NCI-H187 (cell line): ENCODE results near the gene EVX1.

Source experiments
- DNase-seq, 2 experiments: peaks; one replicate each; lab custom pipeline; 2025; lab: John Stamatoyannopoulos, UW

Gene EVX1

DNA sequence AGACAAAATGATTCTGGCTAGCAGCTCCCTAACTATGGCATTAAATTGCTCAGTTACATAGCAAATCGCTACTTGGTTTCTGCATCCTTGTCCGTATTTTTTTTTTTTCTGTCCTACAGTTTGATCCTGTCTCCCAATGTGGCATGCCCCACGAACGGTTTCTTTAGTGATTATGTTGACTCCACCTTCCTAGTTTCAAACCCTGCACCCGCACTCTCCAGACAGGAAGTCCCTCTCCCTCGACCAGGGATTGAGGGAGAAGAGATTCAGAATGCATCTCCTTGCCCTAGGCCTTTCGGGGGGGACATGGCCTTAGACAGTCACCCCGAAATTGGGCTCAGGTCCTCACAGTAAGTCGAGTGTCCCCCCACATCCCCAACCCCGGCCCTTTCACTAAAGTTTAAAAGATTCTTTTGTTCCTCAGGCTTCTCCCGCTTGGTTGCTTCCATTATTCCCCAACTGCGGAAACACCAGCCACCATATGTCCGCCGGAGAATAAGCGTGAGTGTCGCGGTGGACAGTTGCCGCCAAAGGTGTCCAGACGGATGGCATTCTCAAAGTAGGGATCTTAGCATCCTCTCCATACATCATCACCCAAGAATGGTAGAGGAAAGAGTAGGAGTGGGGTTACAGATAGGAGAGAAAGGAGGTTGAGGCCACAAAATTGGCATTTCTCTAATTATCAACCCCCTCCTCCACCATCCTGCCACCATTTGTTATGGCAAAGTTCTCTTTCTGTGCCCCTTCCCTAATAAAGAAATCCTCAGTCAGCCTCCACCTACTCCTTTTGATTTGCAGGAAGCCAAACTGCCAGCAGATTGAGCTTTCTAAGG lies 7.3 kb downstream of the EVX1 start:
- no peak for DNase-seq

DNA sequence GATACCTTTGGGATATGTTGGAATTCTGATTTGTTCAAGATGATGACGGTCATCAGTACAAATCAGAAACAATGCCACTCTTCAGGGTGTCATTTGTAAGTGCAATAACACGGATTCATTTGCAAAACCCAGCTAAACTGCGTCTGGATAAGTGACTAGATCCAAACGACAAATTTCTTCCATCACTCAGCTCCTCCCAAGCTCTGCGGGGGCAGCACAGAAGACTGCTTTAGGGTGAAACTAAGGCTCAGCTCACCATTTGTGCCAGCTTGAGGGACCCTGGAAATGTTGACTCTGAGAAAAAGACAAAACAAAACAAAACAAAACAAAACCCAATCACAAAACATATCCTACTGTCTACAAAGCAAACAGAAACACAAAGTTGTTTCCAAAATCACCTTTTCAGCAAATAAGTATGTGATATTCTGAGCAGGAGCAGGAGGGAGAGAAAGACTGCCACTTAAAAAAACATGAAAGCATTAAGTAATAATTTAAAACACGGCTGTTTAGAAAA lies 8.0 kb downstream of the EVX1 start:
- DNase-seq = no peak

DNA sequence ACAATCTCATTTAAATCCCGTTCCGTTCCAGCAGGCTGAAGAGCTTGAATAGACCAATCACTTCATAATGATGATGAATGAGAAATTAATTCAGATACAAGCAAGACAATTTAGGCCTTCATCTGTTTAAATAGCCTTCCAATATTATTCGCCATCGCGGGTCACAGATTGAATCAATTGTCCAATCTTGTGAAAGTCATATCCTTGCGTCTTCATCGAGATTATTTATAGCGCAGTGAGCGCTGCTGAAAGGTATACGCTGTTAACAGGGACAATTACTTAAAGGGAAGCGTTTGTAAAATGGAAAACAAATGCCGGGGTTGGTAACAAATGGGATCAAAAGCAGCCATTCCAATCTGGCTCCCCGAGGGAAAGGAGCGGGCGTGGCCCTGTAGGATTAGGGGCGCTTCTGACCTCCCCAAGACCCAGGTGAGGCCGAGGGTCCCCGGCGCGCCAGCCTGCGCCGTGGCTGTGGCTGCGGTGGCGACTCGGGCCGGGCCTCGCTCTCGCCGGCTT lies 8.6 kb downstream of the EVX1 start:
- DNase-seq = no peak

DNA sequence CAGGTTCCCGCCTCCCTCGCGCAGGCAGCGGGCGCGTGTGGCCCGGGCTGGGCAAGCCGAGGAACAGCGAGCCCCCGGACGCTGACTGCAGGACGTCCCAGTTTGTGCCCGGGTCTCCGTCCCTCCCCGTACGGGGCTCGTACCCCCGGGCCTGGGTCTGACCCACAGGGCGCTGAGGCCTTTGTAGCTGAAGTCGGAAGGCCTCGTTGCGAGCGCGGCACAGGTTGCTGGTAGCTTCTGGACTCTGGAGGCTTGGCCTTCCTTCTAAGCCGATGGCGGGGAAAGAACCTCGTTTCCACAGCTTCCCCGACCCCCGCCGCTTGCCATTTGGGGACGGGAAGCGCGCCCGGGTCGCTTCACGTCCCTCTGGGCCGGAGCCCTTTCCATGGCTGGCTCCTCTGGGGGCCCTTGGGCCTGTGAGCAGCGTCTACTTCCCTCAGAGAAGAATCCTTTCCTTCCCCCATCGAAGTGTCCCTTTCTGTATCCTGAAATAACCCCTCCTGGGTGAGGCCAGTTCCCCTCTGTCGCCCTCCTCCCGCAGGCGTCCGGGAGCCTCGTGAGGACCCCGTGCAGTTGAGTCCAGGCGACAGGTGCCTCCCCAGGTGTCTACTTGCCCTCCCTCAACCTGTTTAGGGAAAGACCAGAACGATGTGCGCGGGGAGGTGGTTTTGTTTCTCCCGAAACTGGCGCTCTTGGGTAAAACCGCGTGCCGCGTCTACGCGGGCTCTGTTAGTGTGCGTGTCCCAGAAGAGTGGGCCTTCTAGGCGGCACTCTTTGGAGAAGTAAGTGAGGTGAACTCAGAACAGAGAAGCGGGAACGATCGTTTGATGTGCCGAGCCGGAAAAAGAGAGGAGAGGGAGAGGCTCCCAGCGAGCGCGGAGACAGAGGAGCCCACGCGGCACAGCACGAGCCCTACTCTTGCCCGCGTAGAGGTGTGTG lies 9.3 kb downstream of the EVX1 start:
- DNase-seq = no peak

DNA sequence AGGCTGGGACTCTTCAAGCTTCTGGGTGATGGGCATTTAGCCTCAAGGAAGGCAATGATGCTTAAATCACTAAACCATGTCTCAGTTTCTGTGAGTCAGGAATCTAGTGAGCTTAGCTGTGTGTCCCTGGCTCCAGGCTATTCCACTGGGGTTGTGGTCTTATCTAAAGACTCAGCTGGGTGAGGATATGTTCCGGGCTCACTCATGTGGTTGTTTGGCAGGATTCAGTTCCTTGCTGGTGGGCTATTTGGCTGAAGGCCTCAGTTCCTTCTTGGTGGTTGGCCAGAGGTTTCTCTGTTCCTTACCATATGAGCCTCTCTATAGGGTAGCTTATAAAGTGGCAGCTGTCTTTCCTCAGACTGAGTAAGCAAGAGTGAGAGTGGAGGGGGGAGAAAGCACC lies 12.0 kb downstream of the EVX1 start:
- DNase-seq = no peak

DNA sequence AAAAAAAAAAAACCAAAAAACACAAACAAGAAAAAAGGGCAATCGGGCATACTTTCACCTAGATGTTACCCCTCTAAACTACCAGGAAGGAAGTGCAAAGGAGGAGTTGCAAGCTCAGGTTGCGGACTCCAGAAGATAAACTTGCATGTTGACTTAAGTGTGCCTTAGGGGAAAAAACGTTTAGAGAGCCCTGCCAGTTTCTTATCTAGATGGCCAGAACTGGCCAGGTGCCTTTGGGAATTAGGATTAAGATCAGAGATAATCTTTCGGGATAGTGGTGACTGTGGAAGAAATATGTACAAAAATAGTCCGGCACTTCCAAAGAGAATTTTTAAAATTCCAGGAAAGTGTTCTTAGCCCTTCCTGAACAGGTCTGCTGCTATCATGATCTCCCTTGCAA lies 17.6 kb downstream of the EVX1 start:
- DNase-seq = no peak

DNA sequence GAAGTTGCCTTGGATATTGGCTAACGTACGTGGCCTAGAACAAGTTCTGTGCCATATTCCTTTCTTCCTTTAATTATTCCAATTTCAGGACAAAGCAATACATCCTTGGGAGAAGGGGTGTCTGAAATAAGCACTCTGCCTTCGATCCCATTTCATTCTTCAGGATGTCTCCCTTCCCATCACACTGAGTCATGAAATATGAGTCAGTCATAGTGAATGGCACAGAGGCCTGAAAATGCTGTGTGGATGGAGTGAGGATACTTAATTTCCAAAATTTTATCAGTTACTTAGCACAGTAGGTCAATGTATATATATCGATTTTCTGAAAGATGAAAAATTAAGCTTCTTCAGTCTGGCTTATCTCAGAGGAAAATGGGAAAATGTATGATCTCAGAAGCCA lies 19.5 kb downstream of the EVX1 start:
- no peak for DNase-seq

DNA sequence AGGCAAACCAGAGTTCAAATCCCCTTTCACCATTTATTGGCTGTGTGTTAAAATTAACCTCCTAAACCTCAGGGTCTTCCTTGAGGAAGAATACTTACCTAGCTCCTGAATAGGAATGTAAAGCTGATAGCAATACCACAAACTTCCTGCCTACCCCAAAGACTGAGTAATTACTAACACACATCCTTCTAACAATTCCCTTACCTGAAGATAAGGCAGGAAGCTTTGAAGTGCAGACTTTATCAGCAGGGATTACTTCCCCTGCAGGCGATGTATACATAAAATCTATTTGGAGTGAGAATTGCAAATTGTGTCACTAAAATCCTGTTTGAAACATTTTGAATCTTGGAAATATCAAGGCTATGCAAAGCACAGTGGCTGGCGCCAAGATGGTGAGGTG lies 21.2 kb downstream of the EVX1 start:
- no peak for DNase-seq

DNA sequence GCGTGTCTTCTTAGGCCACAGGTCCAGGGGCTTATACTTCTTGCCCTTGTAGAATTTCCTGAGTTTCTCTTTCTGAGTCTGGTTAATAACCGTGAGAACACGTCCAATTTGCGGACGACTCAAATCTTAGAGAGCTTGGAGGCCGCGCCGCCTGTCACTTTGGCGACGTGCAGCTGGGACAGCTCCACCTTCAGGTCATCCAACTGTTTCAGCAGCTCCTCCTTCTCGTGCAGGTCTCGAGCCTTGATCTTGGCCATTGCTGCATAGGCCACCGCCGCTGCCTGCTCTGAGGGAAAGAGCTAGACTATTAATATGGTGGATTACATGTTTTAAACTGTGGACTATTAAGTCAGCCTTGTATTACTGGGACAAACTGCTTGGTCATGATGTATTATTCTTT lies 26.9 kb downstream of the EVX1 start:
- DNase-seq = no peak

DNA sequence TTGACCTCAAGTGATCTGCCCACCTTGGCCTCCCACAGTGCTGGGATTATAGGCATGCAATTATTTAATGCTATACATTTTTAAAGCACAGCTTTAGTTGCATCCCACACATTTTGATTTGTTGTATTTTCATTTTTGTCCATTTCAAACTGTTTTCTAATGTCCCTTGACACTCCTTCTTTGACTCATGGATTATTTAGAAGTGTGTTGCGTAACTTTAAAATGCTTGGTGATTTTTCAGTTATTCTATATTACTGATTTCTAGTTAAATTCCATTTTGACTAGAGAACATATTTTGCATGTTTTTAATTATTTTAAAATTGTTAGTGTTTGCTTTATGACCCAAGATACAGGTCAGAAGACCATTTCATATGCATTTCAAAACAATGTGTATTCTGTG lies 28.8 kb downstream of the EVX1 start:
- no peak for DNase-seq

DNA sequence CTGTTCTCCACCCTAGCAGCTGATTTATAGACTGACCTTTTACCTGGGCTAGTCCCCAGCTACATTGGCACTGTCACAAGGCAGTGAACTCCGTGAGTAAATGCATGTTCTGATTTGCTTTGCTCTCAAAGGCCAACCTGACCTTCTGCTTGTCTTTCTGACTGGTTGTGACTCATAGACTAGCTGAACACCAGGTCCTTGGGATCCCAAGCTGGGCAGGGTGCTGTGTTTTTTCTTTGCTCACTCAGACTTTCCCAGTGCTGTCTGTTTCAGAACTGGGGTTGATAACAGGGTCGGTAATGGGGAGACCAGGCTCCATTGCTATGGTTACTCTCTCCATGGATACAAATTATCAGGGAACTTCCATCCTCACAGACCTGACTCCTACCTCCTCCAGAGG lies 35.0 kb downstream of the EVX1 start:
- no peak for DNase-seq

DNA sequence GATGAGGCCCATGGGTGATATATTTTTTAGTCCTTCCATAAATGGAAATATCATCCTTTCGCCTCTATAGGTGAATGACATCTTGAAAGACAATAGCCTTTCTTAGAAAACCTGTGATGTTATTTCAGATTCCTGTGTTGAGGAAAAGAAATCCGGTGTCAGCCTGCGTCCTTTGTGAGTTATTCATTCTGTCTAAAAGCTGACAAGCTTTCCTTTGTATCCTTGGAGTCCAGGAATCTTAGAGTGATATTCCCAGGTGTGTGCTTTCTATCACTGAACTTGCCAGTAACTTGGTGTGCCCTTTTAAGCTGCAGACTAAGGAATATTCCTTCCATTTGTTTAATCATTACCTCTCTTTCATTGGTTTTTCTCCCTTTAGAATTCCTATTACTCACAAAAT lies 41.0 kb downstream of the EVX1 start:
- DNase-seq = no peak

DNA sequence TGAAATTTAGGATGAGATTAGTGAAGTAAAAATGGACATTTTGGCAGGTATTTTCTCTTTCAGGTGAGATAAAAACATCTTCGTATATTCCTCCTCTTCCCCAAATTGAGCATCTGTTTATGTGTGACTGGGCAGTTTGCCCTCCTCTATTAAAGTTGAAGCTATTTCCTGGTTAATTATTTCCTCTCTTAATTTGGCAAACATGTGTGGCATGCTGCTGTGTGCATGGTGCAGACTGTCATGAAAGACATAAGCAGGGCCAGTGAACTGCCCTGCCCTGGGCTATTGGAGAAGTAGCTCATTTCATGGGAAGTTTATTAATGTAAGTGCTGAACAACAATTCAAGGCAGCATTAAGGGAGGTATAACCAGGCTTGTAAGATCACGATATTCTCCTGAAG lies 52.6 kb downstream of the EVX1 start:
- no peak for DNase-seq

DNA sequence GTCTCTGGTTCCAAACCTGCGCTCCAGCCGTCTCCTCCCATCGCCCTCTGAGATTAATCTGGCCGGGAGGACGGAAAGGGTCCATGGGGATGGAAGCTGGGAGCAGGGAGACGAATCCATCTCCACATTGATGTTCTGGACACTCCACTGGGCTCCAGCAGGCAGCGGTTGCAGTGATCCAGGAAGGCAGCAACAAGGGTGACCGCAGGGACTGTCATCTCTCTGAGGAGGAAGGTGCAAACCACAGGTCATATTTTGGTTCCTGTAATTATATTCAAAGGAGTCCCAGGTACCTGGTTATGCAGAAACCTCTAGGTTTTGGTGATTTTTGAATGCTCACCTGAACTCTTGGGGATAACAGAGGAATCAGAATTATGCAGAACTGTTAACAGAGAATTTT lies 54.8 kb downstream of the EVX1 start:
- DNase-seq = no peak
